Activated T-helper 1 cell treated with anti-CD3 and anti-CD28 coated beads, Interleukin-12 subunit alpha, Interleukin-12 subunit beta, Interleukin-2, Interleukin-4 antibody, amounts not matched to agents 30 ng/mL and 10 ng/mL and 1 ng/mL, durations not matched to agents 14 hours and 24 hours and 36 hours (primary cell): ENCODE results near the gene RAB40B. TPM values are rescaled to one million over a fixed set of nuclear protein-coding genes. Genes with fewer than 3 reads are reported as not detected.
"Not testable (repeated sequence)": the region's sequence is repeated elsewhere in the genome, so short reads cannot be mapped to it uniquely, and the experiment has no call there.

ENCODE experiments used
- DNase-seq: peaks from one replicate; pipeline ENCODE4 v3.0.0; 2021; ENCODE audit warnings: low spot score
- H3K27ac Mint-ChIP-seq: one replicate; pipeline ENCODE4 v1.8.0; 2021; ENCODE audit warnings: mild to moderate bottlenecking, mixed read lengths
- H3K27me3 Mint-ChIP-seq: one replicate; pipeline ENCODE4 v1.8.0; 2022; ENCODE audit warnings: mild to moderate bottlenecking, moderate library complexity, mixed read lengths; ENCODE audit not compliant: insufficient read depth
- H3K36me3 Mint-ChIP-seq: one replicate; pipeline ENCODE4 v1.8.0; 2021; ENCODE audit warnings: low read depth, mixed read lengths
- H3K4me1 Mint-ChIP-seq: one replicate; pipeline ENCODE4 v1.8.0; 2021; ENCODE audit warnings: low read depth, mixed read lengths
- H3K4me3 Mint-ChIP-seq: one replicate; pipeline ENCODE4 v1.8.0; 2021; ENCODE audit warnings: mild to moderate bottlenecking, moderate library complexity, mixed read lengths
- H3K9me3 Mint-ChIP-seq: one replicate; pipeline ENCODE4 v1.8.0; 2021; ENCODE audit warnings: mixed read lengths
- intact Hi-C: fragments of 100-400 bp; cut with micrococcal nuclease; formaldehyde crosslinking; loops from one replicate; pipeline ENCODE4 v1.15.1; 2024
- total RNA-seq: library from RNA; stranded (reverse); gene quantifications from 2 replicates; pipeline ENCODE4 v1.2.3, GENCODE V29; 2022

The RAB40B gene
- total RNA-seq, 1 donor from 2014 or later = 5.2 TPM

GRCh38 chr17:82655038-82655479, 43.4 kb downstream of the RAB40B start:
- Mint-ChIP-seq H3K4me3 (no peak overlapping the region), H3K4me1 (no peaks in the 10 kb centered on the region), H3K27me3 (no peaks in the 10 kb centered on the region), H3K9me3 (no peaks in the 10 kb centered on the region), H3K27ac (no peak overlapping the region), H3K36me3 (no peaks in the 10 kb centered on the region)
- intact Hi-C loops = no loop called here
- no peak for DNase-seq

DNA sequence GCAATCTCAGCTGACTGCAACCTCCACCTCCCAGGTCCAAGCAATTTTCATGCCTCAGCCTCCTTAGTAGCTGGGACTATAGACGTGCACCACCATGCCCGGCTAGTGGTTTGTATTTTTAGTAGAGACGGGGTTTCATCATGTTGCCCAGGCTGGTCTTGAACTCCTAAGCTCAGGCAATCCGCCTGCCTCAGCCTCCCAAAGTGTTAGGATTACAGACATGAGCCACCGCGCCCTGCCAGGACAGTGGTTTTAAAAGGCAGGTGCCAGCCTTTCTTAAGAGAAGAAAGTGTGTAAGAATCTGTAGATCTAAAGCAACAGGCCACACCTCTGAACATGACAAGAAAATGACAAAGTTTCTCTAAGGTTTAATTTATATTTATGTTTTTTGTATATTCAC, 43.9 kb downstream of the RAB40B start:
- not testable (repeated sequence) for H3K36me3 Mint-ChIP-seq, H3K27ac Mint-ChIP-seq, H3K4me3 Mint-ChIP-seq

DNA sequence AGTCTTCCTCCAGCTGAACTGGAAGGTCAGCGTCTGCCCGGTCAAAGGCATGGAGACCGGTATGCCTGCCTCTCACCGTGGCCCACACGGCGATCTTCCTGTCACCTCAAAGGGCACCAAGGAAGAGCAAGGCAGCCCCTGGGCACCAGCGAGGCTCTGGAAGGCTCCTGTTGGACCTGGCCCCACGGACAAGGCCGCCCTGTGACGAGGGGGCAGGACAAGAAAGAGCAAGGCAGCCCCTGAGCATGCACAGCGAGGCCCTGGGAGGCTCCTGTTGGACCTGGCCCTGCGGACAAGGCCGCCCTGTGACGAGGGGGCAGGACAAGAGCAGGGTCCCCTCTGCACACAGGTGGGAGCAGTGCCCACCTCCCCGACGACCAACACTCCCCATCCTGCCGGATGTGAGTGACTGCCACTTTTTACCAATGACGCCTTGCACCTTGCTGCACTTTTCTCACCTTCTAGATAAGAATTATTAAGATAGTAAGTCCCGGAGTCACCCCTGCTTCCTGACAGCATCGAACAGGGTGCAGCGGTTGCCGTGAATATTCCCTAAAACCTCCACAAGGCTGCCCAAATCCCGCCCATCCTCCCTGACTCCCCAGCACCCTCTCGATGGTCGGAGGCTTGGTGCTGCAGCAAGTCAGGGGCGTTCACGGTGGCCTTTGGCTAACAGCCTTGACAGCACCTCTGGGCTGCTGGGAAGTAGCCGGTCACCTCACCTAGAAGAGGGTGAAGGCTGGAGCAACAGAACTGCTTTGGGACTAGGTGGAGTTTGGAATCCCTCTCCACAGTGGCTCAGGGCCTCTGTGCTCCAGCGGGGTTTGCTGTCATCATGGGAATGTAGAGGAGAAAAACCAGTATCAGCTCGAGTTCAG, 44.6 kb downstream of the RAB40B start:
- Mint-ChIP-seq H3K36me3 (no peaks in the 10 kb centered on the region), H3K4me1 (no peaks in the 10 kb centered on the region), H3K27me3 (no peaks in the 10 kb centered on the region), H3K4me3 (no peak overlapping the region), H3K9me3 (no peaks in the 10 kb centered on the region), H3K27ac (no peak overlapping the region)
- intact Hi-C loops = no loop called here
- DNase-seq = no peak

More for the DNA sequence above, 43.9 kb downstream of the RAB40B start:
- H3K27me3 Mint-ChIP-seq, H3K9me3 Mint-ChIP-seq, H3K4me1 Mint-ChIP-seq, intact Hi-C loops, DNase-seq: not testable (repeated sequence)

- DNase-seq = no peak
- H3K9me3 Mint-ChIP-seq = no peaks in the 10 kb centered on the region
- intact Hi-C loops = no loop called here
Measured at GRCh38 chr17:82650723-82651122, 47.8 kb downstream of the RAB40B start.

GRCh38 chr17:82649501-82650261, 48.8 kb downstream of the RAB40B start:
- no peaks in the 10 kb centered on the region for H3K9me3 Mint-ChIP-seq
- peak overlapping the region; percentile 49 for H3K27ac Mint-ChIP-seq
- peak overlapping the region; percentile 56 for H3K4me3 Mint-ChIP-seq
- peaks cover 18% of the 10 kb centered on the region for H3K4me1 Mint-ChIP-seq
- H3K27me3 Mint-ChIP-seq = no peaks in the 10 kb centered on the region
- peaks cover 4% of the 10 kb centered on the region for H3K36me3 Mint-ChIP-seq
- intact Hi-C loops = loop anchor here (2.0 to 5.0 kb wide), 2 partner anchors 57 to 401 kb away; no protein-coding TSS in a partner anchor
- no peak for DNase-seq

More at GRCh38 chr17:82650723-82651122, 47.8 kb downstream of the RAB40B start:
- Mint-ChIP-seq H3K4me1 (peaks cover 12% of the 10 kb centered on the region), H3K36me3 (peaks cover 2% of the 10 kb centered on the region), H3K4me3 (no peak overlapping the region), H3K27me3 (no peaks in the 10 kb centered on the region), H3K27ac (peak overlapping the region; percentile 18)

DNA sequence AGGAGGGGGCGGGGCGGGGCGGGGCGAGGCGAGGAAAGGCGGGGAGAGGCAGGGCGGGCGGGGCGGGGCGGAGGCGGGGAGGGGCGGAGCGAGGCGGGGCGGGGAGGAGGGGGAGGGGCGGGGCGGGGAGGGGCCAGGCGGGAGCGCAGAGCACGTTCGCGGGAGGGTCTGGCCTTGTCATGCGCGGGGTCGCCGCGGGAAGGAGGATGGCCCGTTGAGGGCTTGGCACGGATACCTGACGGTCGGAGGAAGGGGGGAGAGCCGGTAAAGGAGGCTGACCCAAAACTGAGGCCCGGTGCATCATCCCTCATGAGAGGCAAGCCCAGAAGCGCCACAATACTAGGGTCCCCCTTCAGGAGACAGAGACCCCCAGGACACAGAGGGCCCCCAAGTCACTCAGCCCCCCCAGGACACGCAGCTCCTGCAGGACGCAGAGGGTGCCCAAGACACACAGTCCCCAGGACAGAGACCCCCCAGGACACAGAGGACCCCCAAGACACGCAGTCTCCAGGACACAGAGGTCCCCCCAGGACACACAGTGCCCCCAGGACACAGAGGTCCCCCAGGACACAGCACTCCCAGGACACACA, 49.7 kb downstream of the RAB40B start:
- intact Hi-C loops = loop anchor here (1.0 to 5.0 kb wide), 6 partner anchors 49 to 402 kb away; partner anchors contain the start of genes CYBC1, FN3KRP and RAB40B
- peak; percentile 46 for DNase-seq
- peaks cover 6% of the 10 kb centered on the region for H3K36me3 Mint-ChIP-seq
- H3K4me3 Mint-ChIP-seq = peak overlapping the region; percentile 62
- H3K9me3 Mint-ChIP-seq = no peaks in the 10 kb centered on the region
- no peak overlapping the region for H3K27ac Mint-ChIP-seq
- H3K4me1 Mint-ChIP-seq = peaks cover 23% of the 10 kb centered on the region
- H3K27me3 Mint-ChIP-seq = no peaks in the 10 kb centered on the region

DNA sequence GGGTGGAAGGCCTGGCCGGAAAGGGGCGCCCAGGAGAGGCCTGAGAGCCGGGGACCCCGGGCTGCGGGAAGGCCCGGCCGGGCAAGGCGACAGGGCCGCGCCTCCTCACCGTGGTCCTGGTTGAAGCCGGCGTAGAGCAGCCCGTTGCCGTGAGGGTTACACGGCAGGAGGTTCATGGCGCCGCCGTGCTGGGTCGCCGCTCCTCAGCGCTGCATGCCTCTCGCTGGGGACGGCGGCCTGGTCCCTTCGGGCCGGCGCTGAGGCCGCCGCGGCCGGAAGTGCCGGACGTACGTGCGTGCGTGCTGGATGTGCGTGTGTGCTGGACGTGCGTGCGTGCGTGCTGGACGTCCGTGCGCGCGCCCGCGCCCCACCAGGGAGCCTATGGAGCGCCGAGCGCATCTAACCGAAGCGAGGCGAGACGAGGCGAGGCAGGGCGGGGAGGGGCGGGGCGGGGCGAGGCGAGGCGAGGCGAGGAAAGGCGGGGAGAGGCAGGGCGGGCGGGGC, 50.3 kb downstream of the RAB40B start, which contains the start of gene WDR45B:
Gene WDR45B (minus strand): TSS at position 280 of the 504 bp plus-strand sequence. CDS start 104 bp downstream, at position 176.
- H3K27ac Mint-ChIP-seq = peak within 1 kb of the TSS; percentile 76
- peaks cover 7% of the 10 kb centered on the region for H3K36me3 Mint-ChIP-seq
- peak within 1 kb of the TSS; percentile 89 for H3K4me3 Mint-ChIP-seq
- no peaks in the 10 kb centered on the region for H3K9me3 Mint-ChIP-seq
- intact Hi-C loops = loop anchor here (1.0 to 5.0 kb wide), 6 partner anchors 50 to 403 kb away; partner anchors contain the start of genes CYBC1, FN3KRP and RAB40B
- H3K27me3 Mint-ChIP-seq = no peaks in the 10 kb centered on the region
- H3K4me1 Mint-ChIP-seq = peaks cover 25% of the 10 kb centered on the region
- DNase-seq = peak; percentile 90

DNA sequence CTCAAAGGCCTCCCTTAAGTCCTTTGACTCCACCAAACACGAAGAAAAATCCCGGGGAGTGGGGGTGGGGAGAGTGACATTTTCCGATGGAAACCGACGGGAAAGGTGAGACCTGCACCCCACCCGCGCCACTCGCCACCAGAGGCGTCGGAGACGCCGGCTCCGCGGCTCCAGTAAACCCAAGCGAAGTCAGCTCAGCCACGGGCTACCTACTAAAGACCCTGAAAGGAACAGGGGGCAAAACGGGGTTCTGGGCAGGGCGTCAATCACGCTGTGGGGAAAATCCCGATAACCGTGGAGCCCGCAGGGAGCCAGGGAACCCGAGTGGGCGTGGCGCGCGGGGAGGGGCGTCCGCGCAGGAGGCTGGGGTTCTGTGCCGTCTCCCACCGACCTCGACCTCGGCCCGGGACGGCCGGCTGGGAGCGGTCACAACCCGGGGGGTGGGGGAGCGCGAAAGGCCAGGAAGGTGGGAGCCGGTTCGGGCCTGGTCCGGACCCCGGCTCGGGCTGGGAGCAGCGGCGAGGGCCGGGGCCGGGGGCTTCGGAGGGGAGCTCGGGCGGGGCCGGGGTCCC, 50.8 kb downstream of the RAB40B start:
- Mint-ChIP-seq H3K27ac (peak overlapping the region; percentile 76), H3K4me3 (peak overlapping the region; percentile 89), H3K27me3 (no peaks in the 10 kb centered on the region), H3K36me3 (peaks cover 10% of the 10 kb centered on the region), H3K4me1 (peaks cover 25% of the 10 kb centered on the region), H3K9me3 (no peaks in the 10 kb centered on the region)
- intact Hi-C loops = loop anchor here (1.0 to 5.0 kb wide), 6 partner anchors 51 to 403 kb away; partner anchors contain the start of genes CYBC1, FN3KRP and RAB40B
- DNase-seq = peak; percentile 43

GRCh38 chr17:82645516-82645915, 53.0 kb downstream of the RAB40B start:
- Mint-ChIP-seq H3K27me3 (no peaks in the 10 kb centered on the region), H3K4me1 (peaks cover 25% of the 10 kb centered on the region), H3K27ac (peak overlapping the region; percentile 68), H3K4me3 (peak overlapping the region; percentile 89), H3K9me3 (no peaks in the 10 kb centered on the region), H3K36me3 (peaks cover 19% of the 10 kb centered on the region)
- intact Hi-C loops = loop anchor here (5.0 kb wide), 1 partner anchor 53 kb away; no protein-coding TSS in a partner anchor
- no peak for DNase-seq

GRCh38 chr17:82644148-82644547, 54.4 kb downstream of the RAB40B start:
- Mint-ChIP-seq H3K4me3 (no peak overlapping the region), H3K27ac (no peak overlapping the region), H3K27me3 (no peaks in the 10 kb centered on the region), H3K36me3 (peaks cover 26% of the 10 kb centered on the region), H3K9me3 (no peaks in the 10 kb centered on the region), H3K4me1 (peaks cover 33% of the 10 kb centered on the region)
- DNase-seq = no peak
- intact Hi-C loops = no loop called here

DNA sequence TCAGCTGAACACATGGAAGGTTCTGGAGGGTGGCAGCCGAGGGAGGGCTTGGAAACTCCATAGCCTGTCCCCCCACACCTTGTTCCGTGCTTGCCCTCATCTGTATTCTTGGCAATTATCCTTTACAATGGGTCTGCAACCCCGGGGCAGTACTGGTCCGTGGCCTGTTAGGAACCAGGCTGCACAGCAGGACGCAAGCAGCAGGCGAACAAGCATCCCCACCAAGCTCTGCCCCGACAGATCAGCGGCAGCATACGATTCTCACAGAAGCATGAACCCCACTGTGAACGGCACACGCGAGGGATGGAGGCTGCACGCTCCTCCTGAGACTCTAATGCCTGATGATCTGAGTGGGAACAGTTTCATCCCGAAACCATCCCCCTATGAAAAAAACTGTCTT, 56.5 kb downstream of the RAB40B start:
- Mint-ChIP-seq H3K4me1 (peaks cover 39% of the 10 kb centered on the region), H3K27me3 (no peaks in the 10 kb centered on the region), H3K9me3 (no peaks in the 10 kb centered on the region), H3K4me3 (no peak overlapping the region), H3K27ac (no peak overlapping the region), H3K36me3 (peaks cover 31% of the 10 kb centered on the region)
- no peak for DNase-seq
- intact Hi-C loops = no loop called here

- Mint-ChIP-seq H3K4me3 (no peak overlapping the region), H3K36me3 (peaks cover 36% of the 10 kb centered on the region), H3K27ac (no peak overlapping the region), H3K27me3 (no peaks in the 10 kb centered on the region), H3K9me3 (no peaks in the 10 kb centered on the region), H3K4me1 (peaks cover 28% of the 10 kb centered on the region)
- intact Hi-C loops = no loop called here
- no peak for DNase-seq
Measured at GRCh38 chr17:82640036-82640435, 58.5 kb downstream of the RAB40B start.
